Neural crest cell (in vitro differentiated cells): ENCODE results near the gene ALAD. TPM values are rescaled to one million over a fixed set of nuclear protein-coding genes. Genes with fewer than 3 reads are reported as not detected.
A peak's percentile ranks its signal among the peaks of the same experiment; 100 is the strongest.

ENCODE experiments used
- DNase-seq: peaks from one replicate; pipeline ENCODE4 v3.0.0; 2021; ENCODE audit warnings: low read depth, mixed read lengths, low spot score
- H3K27ac Mint-ChIP-seq: one replicate; pipeline ENCODE4 v1.8.0; 2021; ENCODE audit warnings: mild to moderate bottlenecking, mixed read lengths; ENCODE audit not compliant: unreplicated experiment
- H3K27me3 Mint-ChIP-seq: 2 replicates; pipeline ENCODE4 v1.8.0; 2021; ENCODE audit warnings: low read depth, mild to moderate bottlenecking, mixed read lengths
- H3K36me3 Mint-ChIP-seq: 2 replicates; pipeline ENCODE4 v1.8.0; 2021; ENCODE audit warnings: low read depth, mild to moderate bottlenecking, mixed read lengths
- H3K4me1 Mint-ChIP-seq: 2 replicates; pipeline ENCODE4 v1.8.0; 2021; ENCODE audit warnings: mixed read lengths
- H3K4me3 Mint-ChIP-seq: one replicate; pipeline ENCODE4 v1.8.0; 2021; ENCODE audit warnings: mild to moderate bottlenecking, mixed read lengths
- H3K9me3 Mint-ChIP-seq: 2 replicates; pipeline ENCODE4 v1.8.0; 2021; ENCODE audit warnings: mixed read lengths
- CTCF ChIP-seq: fragments of 200-600 bp; sonication (generic); conservative IDR thresholded peaks from 2 replicates; pipeline ENCODE4 v1.5.0; 2021; ENCODE audit warnings: antibody characterized with exemption, mild to moderate bottlenecking
- total RNA-seq: library from RNA; stranded (reverse); gene quantifications from 2 replicates; pipeline ENCODE4 v1.2.1, GENCODE V29; 2021

ALAD gene
- total RNA-seq, 1 donor from 2014 or later = 23.2 TPM

GRCh38 chr9:113355040-113355596 is 46.0 kb downstream of the ALAD start:
- DNase-seq = no peak
- Mint-ChIP-seq H3K27ac (no peak overlapping the region), H3K4me1 (no peaks in the 10 kb centered on the region), H3K4me3 (no peak overlapping the region), H3K36me3 (no peaks in the 10 kb centered on the region), H3K27me3 (peaks cover 70% of the 10 kb centered on the region), H3K9me3 (no peaks in the 10 kb centered on the region)
- TF ChIP-seq CTCF = no peak

GRCh38 chr9:113352411-113352810 is 48.7 kb downstream of the ALAD start:
- peaks cover 4% of the 10 kb centered on the region for H3K4me1 Mint-ChIP-seq
- no peak overlapping the region for H3K4me3 Mint-ChIP-seq
- DNase-seq = no peak
- H3K27me3 Mint-ChIP-seq = peaks cover 87% of the 10 kb centered on the region
- H3K9me3 Mint-ChIP-seq = no peaks in the 10 kb centered on the region
- no peak overlapping the region for H3K27ac Mint-ChIP-seq
- TF ChIP-seq CTCF = no peak
- no peaks in the 10 kb centered on the region for H3K36me3 Mint-ChIP-seq

GRCh38 chr9:113352006-113352405 is 49.1 kb downstream of the ALAD start:
- TF ChIP-seq CTCF = no peak

GRCh38 chr9:113350937-113351336 is 50.1 kb downstream of the ALAD start:
- Mint-ChIP-seq H3K36me3 (no peaks in the 10 kb centered on the region), H3K27me3 (peaks cover 88% of the 10 kb centered on the region), H3K4me3 (no peak overlapping the region), H3K9me3 (no peaks in the 10 kb centered on the region), H3K27ac (no peak overlapping the region), H3K4me1 (peaks cover 4% of the 10 kb centered on the region)
- TF ChIP-seq CTCF = no peak
- no peak for DNase-seq

More at GRCh38 chr9:113352006-113352405, 49.1 kb downstream of the ALAD start:
- peaks cover 90% of the 10 kb centered on the region for H3K27me3 Mint-ChIP-seq
- H3K4me1 Mint-ChIP-seq = peaks cover 4% of the 10 kb centered on the region
- no peak overlapping the region for H3K27ac Mint-ChIP-seq
- H3K36me3 Mint-ChIP-seq = no peaks in the 10 kb centered on the region
- no peak overlapping the region for H3K4me3 Mint-ChIP-seq
- DNase-seq = no peak
- no peaks in the 10 kb centered on the region for H3K9me3 Mint-ChIP-seq

GRCh38 chr9:113350107-113350661 is 50.9 kb downstream of the ALAD start:
- no peaks in the 10 kb centered on the region for H3K36me3 Mint-ChIP-seq
- H3K27me3 Mint-ChIP-seq = peaks cover 81% of the 10 kb centered on the region
- no peak for TF ChIP-seq CTCF

More at GRCh38 chr9:113350107-113350661, 50.9 kb downstream of the ALAD start:
- Mint-ChIP-seq H3K4me1 (peaks cover 10% of the 10 kb centered on the region), H3K4me3 (peak overlapping the region; percentile 16), H3K27ac (no peak overlapping the region), H3K9me3 (no peaks in the 10 kb centered on the region)
- no peak for DNase-seq
